MCF 10A (cell line): ENCODE measurements around the gene TRDMT1. TPM values are rescaled to one million over a fixed set of nuclear protein-coding genes. Genes with fewer than 3 reads are reported as not detected.

Source experiments
- BruUV-seq: library from RNA; stranded (reverse); fragments of 400-500 nt; replicated peaks from 2 replicates; lab custom pipeline; 2021; lab: Mats Ljungman, UMichigan
- CTCF ChIA-PET: fragments of 300-600 bp; sonication (Branson Sonifier 250); formaldehyde crosslinking; extraction: SDS; loops from one replicate; lab custom pipeline; 2021; ENCODE audit warnings: antibody characterized with exemption, inconsistent platforms; lab: Yijun Ruan, JAX
- POLR2A ChIA-PET: fragments of 300-600, 350-650 bp; sonication (Branson Sonifier 250); formaldehyde crosslinking; extraction: SDS; loops from one replicate; lab custom pipeline; 2020; ENCODE audit warnings: antibody characterized with exemption, inconsistent platforms; lab: Yijun Ruan, JAX
- DNase-seq: peaks from one replicate; pipeline ENCODE4 v3.0.0-alpha.2; 2018; ENCODE audit not compliant: unreplicated experiment
- H3K27ac Mint-ChIP-seq: one replicate; pipeline ENCODE4 v1.8.0; 2022; ENCODE audit warnings: mild to moderate bottlenecking, low read depth, mixed read lengths; ENCODE audit not compliant: unreplicated experiment
- H3K27me3 Mint-ChIP-seq: one replicate; pipeline ENCODE4 v1.8.0; 2022; ENCODE audit warnings: mixed read lengths; ENCODE audit not compliant: insufficient read depth, unreplicated experiment
- H3K36me3 Mint-ChIP-seq: one replicate; pipeline ENCODE4 v1.8.0; 2022; ENCODE audit warnings: mild to moderate bottlenecking, moderate library complexity, mixed read lengths; ENCODE audit not compliant: insufficient read depth, unreplicated experiment
- H3K4me1 Mint-ChIP-seq: one replicate; pipeline ENCODE4 v1.8.0; 2022; ENCODE audit warnings: mixed read lengths; ENCODE audit not compliant: insufficient read depth, unreplicated experiment
- H3K4me3 Mint-ChIP-seq: one replicate; pipeline ENCODE4 v1.8.0; 2022; ENCODE audit warnings: mild to moderate bottlenecking, moderate library complexity, mixed read lengths; ENCODE audit not compliant: unreplicated experiment
- H3K9me3 Mint-ChIP-seq: one replicate; pipeline ENCODE4 v1.8.0; 2022; ENCODE audit warnings: mixed read lengths; ENCODE audit not compliant: unreplicated experiment
- intact Hi-C: fragments of 100-400 bp; cut with micrococcal nuclease; formaldehyde crosslinking; loops from 2 replicates; pipeline ENCODE4 v1.14.1; 2022
- total RNA-seq: library from RNA; stranded (reverse); gene quantifications from 2 replicates; pipeline ENCODE4 v1.2.3, GENCODE V29; 2022
- TF ChIP-seq, protein P1 (sequence below): fragments of 200-600 bp; IDR thresholded peaks from one replicate; pipeline ENCODE4 v1.8.0; 2022; ENCODE audit warnings: antibody characterized with exemption, mild to moderate bottlenecking; ENCODE audit not compliant: unreplicated experiment

Gene TRDMT1
- total RNA-seq, 1 experiment from 2014 or later: 8.7 TPM

DNA sequence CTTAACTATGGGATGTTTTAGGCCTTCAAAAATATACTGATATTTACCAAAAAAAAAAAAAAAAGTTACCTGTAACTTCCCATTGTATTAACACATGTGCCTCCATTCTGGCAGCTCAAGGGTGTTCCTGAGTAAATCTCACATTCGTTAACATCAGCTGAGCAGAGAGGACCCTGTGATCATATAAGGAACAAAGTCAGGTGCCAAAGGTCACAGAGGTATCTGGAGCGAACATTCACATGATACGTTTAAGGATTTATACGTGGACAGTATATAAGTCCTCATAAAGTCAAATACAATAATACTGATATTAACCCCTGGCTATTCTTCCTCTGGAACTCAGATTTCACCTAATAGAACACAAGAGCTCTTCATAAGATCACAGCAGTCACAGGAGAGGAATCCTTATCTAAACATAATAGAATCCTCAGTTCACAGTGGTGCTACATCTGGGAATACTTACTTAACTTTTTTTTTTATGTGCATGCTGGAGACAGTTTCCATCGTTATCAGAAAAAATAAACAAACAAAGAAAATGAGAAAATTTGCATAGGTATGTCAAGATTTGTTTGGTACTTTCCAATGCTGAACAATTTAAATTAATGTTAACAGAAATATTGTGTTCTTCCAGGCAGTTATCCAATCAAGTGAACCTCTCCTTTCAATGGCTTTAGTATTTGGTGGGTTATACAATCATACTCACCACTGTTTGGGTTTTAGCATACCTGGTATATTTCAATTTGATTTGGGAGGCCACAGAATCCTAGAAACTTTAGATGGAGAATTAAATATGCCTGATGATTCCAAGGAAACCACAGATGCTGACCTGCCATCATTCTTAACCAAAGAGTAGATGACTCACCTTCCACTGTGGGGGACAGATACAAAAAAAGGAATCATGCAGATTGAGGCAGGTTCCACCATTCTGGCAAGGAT is 78.5 kb downstream of the TRDMT1 start:
- H3K4me3 Mint-ChIP-seq: no peak overlapping the region
- H3K27ac Mint-ChIP-seq: no peak overlapping the region
- no TSS peak for BruUV-seq
- H3K36me3 Mint-ChIP-seq: no peaks in the 10 kb centered on the region
- ChIA-PET CTCF (interaction anchor here (0.6 to 0.7 kb wide), 3 partner anchors 16 to 1223 kb away, joined by 3 read pairs; no protein-coding TSS in a partner anchor), POLR2A (no interaction called here)
- intact Hi-C loops: no loop called here
- TF ChIP-seq, protein P1, sequence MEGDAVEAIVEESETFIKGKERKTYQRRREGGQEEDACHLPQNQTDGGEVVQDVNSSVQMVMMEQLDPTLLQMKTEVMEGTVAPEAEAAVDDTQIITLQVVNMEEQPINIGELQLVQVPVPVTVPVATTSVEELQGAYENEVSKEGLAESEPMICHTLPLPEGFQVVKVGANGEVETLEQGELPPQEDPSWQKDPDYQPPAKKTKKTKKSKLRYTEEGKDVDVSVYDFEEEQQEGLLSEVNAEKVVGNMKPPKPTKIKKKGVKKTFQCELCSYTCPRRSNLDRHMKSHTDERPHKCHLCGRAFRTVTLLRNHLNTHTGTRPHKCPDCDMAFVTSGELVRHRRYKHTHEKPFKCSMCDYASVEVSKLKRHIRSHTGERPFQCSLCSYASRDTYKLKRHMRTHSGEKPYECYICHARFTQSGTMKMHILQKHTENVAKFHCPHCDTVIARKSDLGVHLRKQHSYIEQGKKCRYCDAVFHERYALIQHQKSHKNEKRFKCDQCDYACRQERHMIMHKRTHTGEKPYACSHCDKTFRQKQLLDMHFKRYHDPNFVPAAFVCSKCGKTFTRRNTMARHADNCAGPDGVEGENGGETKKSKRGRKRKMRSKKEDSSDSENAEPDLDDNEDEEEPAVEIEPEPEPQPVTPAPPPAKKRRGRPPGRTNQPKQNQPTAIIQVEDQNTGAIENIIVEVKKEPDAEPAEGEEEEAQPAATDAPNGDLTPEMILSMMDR: no peak
- H3K9me3 Mint-ChIP-seq: no peaks in the 10 kb centered on the region
- no peaks in the 10 kb centered on the region for H3K27me3 Mint-ChIP-seq
- no peaks in the 10 kb centered on the region for H3K4me1 Mint-ChIP-seq
- peak; percentile 5 for DNase-seq

DNA sequence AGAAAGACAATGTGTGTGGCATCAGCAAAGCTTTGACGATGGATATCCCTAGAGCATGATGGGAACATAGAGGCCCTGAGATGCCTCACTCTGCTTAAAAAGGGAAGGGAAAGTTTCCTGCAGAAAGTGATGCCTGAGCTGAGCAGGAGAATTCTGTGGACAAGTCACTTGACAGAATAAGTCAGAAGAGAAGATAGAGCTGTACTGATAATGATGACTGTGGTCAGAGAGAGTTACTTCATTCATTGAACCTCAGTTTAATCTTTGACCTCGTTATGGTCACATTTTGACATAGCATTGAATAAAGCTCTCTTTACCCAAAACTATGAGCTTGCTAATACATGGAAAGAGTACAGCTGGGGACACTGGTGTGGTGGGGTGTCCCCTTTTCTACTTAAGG is 79.4 kb downstream of the TRDMT1 start:
- ChIA-PET POLR2A (no interaction called here), CTCF (interaction anchor here (0.6 to 0.7 kb wide), 5 partner anchors 15 to 1222 kb away, joined by 3 to 4 read pairs (median 3); no protein-coding TSS in a partner anchor)
- no TSS peak for BruUV-seq
- intact Hi-C loops: no loop called here
- H3K27ac Mint-ChIP-seq: no peak overlapping the region
- no peaks in the 10 kb centered on the region for H3K36me3 Mint-ChIP-seq
- H3K4me1 Mint-ChIP-seq: no peaks in the 10 kb centered on the region
- no peak overlapping the region for H3K4me3 Mint-ChIP-seq
- no peaks in the 10 kb centered on the region for H3K9me3 Mint-ChIP-seq
- TF ChIP-seq, protein P1: no peak
- no peak for DNase-seq
- no peaks in the 10 kb centered on the region for H3K27me3 Mint-ChIP-seq

DNA sequence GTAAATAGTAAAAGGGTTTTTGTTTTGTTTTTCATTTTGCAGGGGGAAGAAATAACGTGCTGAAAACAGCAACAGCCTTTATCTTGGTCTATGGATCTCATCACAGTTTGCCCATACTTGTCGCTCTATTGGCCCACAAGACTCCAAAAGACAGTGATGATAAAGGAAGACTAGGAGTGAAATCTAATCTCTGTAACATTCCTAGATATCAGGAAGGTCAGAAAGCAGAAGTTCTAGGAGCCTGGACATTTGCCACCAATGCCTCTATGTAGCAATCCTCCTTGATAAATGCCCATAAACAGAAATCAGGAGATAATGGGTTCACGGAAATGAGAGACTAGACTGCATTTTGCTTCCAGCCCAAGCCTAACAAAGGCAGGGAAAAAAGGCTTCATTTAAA is 80.8 kb downstream of the TRDMT1 start:
- no TSS peak for BruUV-seq
- no peaks in the 10 kb centered on the region for H3K27me3 Mint-ChIP-seq
- no peak overlapping the region for H3K27ac Mint-ChIP-seq
- no peaks in the 10 kb centered on the region for H3K4me1 Mint-ChIP-seq
- TF ChIP-seq, protein P1: no peak
- DNase-seq: no peak
- POLR2A ChIA-PET: no interaction called here
- intact Hi-C loops: no loop called here
- H3K9me3 Mint-ChIP-seq: no peaks in the 10 kb centered on the region
- no peaks in the 10 kb centered on the region for H3K36me3 Mint-ChIP-seq
- no peak overlapping the region for H3K4me3 Mint-ChIP-seq
- CTCF ChIA-PET: no interaction called here

DNA sequence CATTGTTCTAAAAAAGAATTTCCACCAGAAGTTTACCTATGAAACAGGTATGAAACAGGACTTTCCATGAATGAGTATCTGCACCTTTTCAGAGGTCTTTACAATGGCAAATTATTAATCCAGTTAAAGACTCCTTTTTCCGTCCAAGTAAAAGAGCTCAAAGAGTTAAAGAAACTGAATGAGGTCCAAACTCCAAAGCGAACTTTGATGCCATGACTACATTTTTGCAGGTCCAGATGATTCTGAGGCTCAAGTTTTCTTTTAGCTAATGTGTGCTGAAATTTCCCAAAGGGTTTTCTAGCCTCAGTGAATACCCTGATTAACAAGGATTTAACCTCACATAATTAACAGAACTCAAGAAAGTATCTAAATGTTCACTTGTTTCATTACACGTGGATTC is 81.6 kb downstream of the TRDMT1 start:
- H3K4me1 Mint-ChIP-seq: no peaks in the 10 kb centered on the region
- TF ChIP-seq, protein P1: no peak
- no peaks in the 10 kb centered on the region for H3K27me3 Mint-ChIP-seq
- no peak overlapping the region for H3K4me3 Mint-ChIP-seq
- no peaks in the 10 kb centered on the region for H3K36me3 Mint-ChIP-seq
- POLR2A ChIA-PET: no interaction called here
- no TSS peak for BruUV-seq
- no peaks in the 10 kb centered on the region for H3K9me3 Mint-ChIP-seq
- H3K27ac Mint-ChIP-seq: no peak overlapping the region
- DNase-seq: no peak
- CTCF ChIA-PET: interaction anchor here (0.7 kb wide), 1 partner anchor 1952 kb away, joined by 3 read pairs; no protein-coding TSS in a partner anchor
- intact Hi-C loops: no loop called here
